ENCODE results near the gene TRIP13. TPM values are rescaled to one million over a fixed set of nuclear protein-coding genes. Genes with fewer than 3 reads are reported as not detected.

Gene TRIP13
- polyA plus RNA-seq, 1 donor from 2014 or later = 1.6 TPM

DNA sequence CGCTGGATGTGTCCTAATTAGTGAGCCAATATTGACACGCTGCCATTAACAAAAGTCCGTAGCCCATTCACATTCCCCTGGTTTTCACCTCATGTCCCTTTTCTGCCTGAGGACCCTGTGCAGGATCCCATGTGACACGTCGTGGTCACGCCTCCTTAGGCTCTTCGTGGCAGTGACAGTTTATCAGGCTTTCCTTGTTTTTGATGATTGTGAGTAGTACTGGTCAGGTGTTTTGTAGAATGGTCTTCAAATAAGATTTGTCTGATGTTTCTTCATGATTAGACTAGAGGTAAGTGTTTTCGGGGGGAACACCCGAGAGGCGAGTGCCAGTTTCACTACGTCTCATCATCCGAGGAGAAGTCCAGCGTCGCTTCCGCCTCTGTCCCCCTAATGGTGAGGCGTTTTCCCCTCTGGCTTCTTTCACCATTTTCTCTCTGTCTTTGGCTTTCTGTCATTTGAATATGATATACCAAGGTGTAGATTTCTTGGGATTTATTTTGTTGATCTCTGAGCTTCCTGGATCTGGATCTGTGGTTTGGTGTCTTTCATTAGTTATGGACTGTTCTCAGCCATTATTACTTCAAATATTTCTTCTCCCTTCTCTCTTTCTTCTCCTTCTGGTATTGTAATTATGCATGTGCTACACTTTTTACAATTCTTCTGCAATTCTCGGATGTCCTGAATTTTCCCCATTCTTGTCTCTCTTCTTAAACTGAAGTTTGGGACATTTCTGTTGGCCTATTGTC is 57.3 kb downstream of the TRIP13 start:
- peaks cover 0 to 7% (median 5%) of the 10 kb centered on the region in 3 donors for H3K9me3 Mint-ChIP-seq
- peak overlapping the region in 1 of 4 donors; percentile 23 for H3K4me3 Mint-ChIP-seq
- H3K27me3 Mint-ChIP-seq = peaks cover 51% of the 10 kb centered on the region
- no peaks in the 10 kb centered on the region for H3K36me3 Mint-ChIP-seq
- H3K4me1 Mint-ChIP-seq = peaks cover 0 to 8% (median 3%) of the 10 kb centered on the region in 3 donors
- no peak overlapping the region for H3K27ac Mint-ChIP-seq

DNA sequence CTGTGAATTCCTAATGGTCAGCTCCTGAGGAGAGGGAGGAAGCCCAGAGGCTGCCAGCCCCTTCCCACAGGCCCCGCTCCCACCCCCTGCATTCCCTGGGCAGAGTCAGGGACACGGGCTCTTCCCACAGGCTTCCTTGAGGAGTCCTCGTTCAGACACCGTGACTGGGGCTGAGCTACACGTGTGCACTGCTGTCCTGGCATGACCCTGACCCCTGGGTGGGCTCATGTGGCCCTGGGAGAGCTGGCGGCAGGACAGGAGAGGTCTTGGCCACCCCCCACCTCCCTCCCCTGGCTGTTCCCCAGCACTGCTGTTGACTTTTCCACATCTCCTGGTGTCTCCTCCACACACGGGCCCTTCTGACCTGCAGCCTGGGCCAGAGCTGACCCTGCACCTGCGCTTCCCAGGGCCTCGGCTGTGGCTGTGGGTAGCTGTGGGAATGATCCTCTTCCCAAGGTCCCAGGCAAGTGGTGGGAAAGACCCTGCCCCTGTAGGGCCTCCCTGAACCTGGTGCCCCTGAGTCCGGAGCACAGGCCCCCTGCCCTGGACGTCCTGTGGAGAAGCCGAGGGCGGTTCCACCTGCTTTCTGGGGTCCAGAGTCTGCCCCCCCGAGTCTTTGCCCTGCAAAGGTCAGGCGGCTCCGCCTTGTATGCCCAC is 59.4 kb downstream of the TRIP13 start:
- no peaks in the 10 kb centered on the region for H3K36me3 Mint-ChIP-seq
- H3K4me3 Mint-ChIP-seq = peak overlapping the region in 1 of 4 donors; percentile 63
- peaks cover 0 to 7% (median 5%) of the 10 kb centered on the region in 3 donors for H3K9me3 Mint-ChIP-seq
- H3K27me3 Mint-ChIP-seq = peaks cover 53% of the 10 kb centered on the region
- H3K4me1 Mint-ChIP-seq = peaks cover 0 to 8% (median 3%) of the 10 kb centered on the region in 3 donors
- H3K27ac Mint-ChIP-seq = no peak overlapping the region

DNA sequence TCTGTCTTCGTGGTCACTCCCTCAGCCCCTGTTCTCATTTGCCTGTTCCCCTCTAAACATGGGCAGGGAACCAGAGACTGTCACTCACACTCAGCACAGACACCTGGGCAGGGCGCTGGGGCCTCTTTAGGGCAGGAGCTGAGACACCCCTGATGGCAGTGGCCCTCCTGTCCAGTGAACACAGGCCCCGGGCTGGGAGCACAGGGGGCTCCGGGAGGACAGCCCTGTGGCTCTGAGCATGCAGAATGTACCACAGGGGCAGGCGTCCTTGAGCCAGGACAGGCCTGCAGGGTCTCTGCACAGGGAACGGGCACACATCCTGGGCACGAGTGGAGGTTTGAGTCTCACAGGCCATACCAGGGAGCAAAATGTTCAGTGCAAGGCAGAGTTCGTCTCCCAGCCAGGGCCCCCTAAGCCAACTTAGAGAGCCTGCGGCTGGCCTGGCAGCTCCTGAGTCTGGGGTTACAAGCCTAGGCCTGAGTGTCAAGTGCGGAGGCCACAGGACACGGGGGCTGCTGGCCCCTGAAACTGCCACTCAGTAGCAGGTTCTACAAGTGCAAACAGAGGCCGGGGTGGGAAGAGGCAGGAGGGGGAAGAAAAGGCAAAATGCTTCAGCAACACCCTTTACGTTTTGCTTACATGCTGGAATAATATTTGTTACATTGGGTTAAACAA is 60.0 kb downstream of the TRIP13 start:
- Mint-ChIP-seq H3K36me3 (no peaks in the 10 kb centered on the region), H3K9me3 (peaks cover 0 to 7% (median 5%) of the 10 kb centered on the region in 3 donors), H3K4me3 (no peak overlapping the region), H3K27ac (no peak overlapping the region), H3K4me1 (peaks cover 0 to 8% (median 3%) of the 10 kb centered on the region in 3 donors), H3K27me3 (peaks cover 53% of the 10 kb centered on the region)

DNA sequence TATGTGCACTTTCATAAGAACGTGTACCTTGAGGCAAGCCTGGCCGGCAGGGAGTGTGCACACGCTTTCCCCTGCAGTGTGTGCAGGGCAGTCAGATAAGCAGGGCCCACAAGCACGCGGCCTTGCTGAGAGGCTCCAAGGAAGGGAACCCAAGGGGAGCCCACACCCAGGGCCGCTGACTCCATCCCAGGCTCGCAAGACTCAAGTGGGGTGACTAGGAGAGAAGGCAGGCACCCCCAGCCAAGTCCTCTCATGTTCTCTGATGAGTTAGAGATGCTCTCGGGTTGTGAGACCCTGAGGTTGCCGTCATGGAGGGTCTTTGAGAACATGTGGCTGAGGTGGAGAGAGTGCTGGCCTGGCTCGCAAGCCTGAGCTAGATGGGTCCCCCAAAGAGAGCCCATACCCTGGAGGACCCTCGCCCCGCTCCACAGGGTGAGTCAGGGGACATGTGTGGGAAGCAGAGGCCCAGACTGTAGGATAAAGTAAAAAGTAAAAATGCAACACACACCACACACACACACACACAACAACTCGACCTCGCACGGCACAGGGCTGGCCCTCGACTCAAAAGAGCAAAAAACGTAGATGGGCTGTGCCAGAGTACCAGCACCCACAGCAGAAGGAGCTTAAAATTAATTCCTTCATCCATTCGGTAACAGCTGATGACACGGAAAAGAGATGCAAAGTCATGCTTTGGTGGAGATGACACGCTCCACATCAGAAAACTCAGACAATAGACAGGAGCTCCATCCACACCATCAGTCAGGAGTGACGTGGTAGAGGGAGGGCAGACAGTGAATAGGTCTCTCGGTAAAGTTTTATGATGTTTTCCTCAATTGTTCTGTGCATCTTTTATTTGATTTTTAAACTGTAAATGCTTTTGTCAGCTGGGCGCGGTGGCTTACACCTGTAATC is 61.1 kb downstream of the TRIP13 start:
- H3K4me1 Mint-ChIP-seq = peaks cover 0 to 6% (median 3%) of the 10 kb centered on the region in 3 donors
- H3K4me3 Mint-ChIP-seq = peak overlapping the region in 1 of 4 donors; percentile 23
- H3K36me3 Mint-ChIP-seq = no peaks in the 10 kb centered on the region
- H3K27ac Mint-ChIP-seq = peak overlapping the region in 1 of 3 donors; percentile 87
- H3K9me3 Mint-ChIP-seq = peaks cover 0 to 7% (median 5%) of the 10 kb centered on the region in 3 donors
- H3K27me3 Mint-ChIP-seq = peaks cover 59% of the 10 kb centered on the region

DNA sequence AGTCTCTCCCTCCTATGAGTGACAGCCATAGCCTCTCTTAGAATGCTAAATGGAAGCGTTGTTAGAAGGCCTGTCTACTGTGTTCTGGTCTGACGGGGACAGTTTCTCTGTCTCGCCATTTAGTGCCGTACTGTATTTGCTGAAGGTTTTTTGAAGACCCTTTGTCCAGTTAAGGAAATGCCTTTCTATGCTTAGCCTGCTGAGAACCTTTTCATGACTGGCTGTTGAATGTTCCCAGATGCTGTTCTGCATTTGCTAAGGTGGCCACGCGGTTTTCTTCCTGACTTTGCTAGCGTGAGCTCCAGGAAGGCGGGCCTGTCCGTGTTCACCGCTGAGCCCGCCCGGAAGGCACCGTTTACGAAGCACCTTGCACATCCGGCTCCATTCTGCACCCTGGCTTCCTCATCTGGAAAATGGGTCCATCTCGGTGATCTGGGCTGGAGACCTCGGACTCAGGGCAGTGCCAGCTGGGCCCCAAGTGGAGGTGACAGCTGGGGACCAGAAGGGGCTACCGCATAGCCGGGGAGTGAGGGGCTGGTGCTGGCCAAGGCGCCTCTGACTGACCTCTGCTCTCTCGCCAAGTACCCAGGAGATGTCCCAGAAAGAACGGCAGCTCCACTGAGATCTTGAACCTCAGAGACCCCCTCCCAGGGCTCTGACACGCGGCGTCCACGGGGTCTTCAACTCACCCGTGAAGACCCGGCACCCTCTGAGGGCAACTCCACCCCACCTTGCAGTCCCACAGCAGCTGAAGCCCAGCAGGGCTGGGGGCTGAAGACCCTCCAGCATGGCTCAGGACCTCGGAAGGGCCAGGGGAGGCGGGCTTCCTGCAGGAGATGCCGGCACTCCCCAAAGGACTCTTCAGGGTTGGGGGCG is 63.4 kb downstream of the TRIP13 start:
- H3K4me1 Mint-ChIP-seq = no peaks in the 10 kb centered on the region
- no peaks in the 10 kb centered on the region for H3K36me3 Mint-ChIP-seq
- peaks cover 59% of the 10 kb centered on the region for H3K27me3 Mint-ChIP-seq
- H3K9me3 Mint-ChIP-seq = no peaks in the 10 kb centered on the region
- H3K27ac Mint-ChIP-seq = no peak overlapping the region
- H3K4me3 Mint-ChIP-seq = no peak overlapping the region

- Mint-ChIP-seq H3K27me3 (peaks cover 61% of the 10 kb centered on the region), H3K4me3 (peak overlapping the region in 1 of 4 donors; percentile 63)
Measured at GRCh38 chr5:956941-957747, 64.5 kb downstream of the TRIP13 start.

DNA sequence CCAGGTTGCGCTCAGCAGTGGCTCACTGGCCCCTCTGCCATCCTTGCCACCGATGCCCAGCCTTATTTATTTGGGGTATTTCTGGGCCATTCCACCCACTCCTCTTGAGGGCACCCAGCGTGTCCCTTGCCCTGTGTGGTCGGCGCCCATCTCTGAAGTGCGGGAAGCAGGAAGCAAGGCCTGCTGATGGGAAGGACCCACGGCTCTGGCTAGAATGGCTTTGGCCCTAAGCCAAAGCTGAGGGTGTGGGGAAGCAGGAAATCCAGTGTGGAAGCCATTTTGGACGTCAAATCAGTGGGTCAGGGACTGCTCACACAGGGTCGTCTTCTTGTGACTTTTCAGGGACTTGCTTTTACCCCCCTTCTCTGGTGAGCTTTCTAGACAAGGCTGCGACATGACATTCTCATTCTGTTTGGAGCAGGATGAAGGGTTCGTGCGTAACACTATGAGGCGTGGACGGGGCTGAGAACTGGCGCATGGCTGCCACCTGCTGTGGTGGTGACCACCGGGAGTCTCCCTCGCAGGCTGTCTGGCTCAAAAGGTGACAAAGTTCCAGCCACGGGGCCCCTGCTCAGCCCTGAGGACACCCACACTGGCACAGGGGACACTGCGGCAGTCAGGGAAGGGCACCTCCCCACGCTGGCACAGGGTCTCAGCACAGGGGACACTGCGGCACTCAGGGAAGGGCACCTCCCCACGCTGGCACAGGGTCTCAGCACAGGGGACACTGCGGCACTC is 65.2 kb downstream of the TRIP13 start:
- Mint-ChIP-seq H3K4me1 (no peaks in the 10 kb centered on the region), H3K27ac (peak overlapping the region in 1 of 3 donors; percentile 46), H3K9me3 (no peaks in the 10 kb centered on the region), H3K27me3 (peaks cover 61% of the 10 kb centered on the region), H3K4me3 (peak overlapping the region in 2 of 4 donors; percentile 47 to 63), H3K36me3 (no peaks in the 10 kb centered on the region)

More at GRCh38 chr5:956941-957747, 64.5 kb downstream of the TRIP13 start:
- Mint-ChIP-seq H3K27ac (no peak overlapping the region), H3K4me1 (no peaks in the 10 kb centered on the region), H3K9me3 (no peaks in the 10 kb centered on the region), H3K36me3 (no peaks in the 10 kb centered on the region)

DNA sequence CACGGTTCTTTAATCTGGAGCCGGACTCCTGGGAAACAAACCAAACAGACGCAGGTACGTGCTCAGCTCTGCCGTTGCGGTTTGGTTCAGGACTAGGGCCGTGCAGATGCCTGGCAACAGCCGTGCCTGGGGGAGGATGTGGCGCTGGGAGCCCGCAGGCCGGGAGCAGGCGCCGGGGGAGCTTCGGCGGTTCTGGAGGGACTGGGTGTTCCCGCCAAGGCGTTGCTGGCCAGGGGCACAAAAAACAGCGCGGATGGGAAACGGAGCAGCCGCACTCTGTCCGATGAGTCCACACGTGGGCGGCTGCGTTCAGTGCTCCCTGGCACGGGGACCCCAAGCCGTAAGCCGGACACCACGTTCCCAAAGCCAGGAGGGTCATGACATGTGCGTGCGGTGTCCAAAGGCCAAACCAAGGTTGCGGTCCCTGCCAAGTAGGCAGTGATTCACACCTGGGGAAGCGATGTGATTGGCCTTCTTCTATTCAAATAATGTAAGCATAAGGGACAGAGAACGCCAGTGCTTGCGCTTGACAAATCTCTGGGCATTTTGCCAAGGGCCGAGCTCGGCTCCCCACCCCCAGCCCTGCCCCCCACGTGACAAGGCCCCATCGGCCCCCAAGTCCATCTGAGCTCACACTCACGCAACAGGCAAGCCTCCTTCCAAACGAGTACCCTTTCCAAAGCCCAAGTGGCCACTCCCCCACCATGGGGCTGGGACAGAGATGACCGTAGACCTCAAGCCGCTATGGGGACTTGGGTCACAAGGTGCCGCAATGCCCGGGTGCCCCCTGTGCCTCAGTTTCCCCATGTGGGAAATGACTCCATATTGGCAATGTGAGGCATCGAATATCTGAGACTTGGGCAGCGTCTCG is 66.3 kb downstream of the TRIP13 start:
- H3K36me3 Mint-ChIP-seq = no peaks in the 10 kb centered on the region
- H3K9me3 Mint-ChIP-seq = no peaks in the 10 kb centered on the region
- peaks cover 61% of the 10 kb centered on the region for H3K27me3 Mint-ChIP-seq
- peaks cover 0 to 5% (median 0%) of the 10 kb centered on the region in 3 donors for H3K4me1 Mint-ChIP-seq
- no peak overlapping the region for H3K27ac Mint-ChIP-seq
- H3K4me3 Mint-ChIP-seq = no peak overlapping the region

DNA sequence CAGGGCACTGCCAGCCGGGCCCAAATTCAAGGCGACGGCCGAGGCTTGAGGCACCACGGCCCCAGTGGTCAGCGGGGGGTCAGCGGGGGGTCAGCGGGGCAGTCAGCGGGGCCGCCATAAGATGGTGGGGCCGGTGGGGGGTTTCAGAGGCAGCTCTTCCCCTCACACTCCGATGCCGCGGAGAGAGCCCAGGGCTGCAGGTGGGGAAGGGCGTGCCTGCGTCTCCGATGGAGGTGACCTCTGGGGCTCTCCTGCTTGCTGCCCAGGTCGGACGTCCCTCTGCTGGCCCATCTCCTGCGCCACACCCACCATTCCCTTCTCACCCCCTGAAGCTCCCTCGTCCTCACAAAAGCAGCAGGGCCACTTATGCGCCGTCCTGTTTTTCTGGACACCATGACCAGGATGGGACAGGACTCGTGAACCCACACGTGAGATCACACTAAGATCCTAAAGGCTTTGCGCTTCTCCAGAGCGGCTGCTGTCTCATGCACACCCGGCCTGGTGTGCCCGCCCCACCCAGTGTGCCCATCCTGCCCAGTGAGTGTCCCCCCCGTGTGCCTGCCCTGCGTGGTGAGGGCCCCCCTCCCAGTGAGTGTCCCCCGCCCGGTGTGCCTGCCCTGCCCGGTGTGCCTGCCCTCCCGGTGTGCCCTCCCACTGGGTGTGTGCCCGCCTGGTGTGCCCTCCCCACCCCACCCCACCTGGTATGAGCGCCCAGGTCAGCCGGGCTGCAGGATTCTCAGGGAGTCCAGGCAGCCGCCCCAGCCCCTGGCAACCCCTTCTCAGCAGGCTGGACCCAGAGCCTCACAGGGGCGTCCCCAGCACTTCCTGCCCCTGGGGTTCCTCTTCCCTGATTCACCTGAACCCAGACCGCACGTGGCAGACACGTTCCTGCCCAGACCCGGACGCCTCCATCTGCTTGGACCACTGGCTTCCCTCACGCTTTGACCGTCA is 67.2 kb downstream of the TRIP13 start:
- H3K27ac Mint-ChIP-seq = no peak overlapping the region
- peaks cover 0 to 10% (median 0%) of the 10 kb centered on the region in 3 donors for H3K4me1 Mint-ChIP-seq
- H3K9me3 Mint-ChIP-seq = no peaks in the 10 kb centered on the region
- H3K4me3 Mint-ChIP-seq = no peak overlapping the region
- H3K27me3 Mint-ChIP-seq = peaks cover 58% of the 10 kb centered on the region
- no peaks in the 10 kb centered on the region for H3K36me3 Mint-ChIP-seq

DNA sequence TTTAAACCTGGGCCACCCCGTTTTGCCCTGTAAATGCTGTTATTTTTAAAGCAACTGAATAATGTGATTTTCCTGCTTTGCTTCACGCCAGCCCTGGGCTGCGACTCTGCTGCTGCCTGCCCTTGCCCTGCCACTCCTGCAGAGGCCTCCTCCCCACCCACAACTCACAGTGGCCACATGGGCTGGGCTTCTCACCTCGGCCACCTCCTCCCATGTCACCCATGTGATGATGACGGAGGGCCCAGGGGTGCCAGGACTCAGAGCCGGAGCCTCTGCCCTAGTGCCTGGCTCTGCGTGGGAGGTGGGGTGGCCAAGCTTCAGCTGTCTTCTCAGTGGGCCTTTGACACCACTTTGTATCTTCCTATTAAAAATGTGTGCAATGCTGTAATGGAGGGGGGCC is 67.9 kb downstream of the TRIP13 start:
- H3K27ac Mint-ChIP-seq = no peak overlapping the region
- no peaks in the 10 kb centered on the region for H3K36me3 Mint-ChIP-seq
- peaks cover 59% of the 10 kb centered on the region for H3K27me3 Mint-ChIP-seq
- H3K4me1 Mint-ChIP-seq = peaks cover 0 to 10% (median 2%) of the 10 kb centered on the region in 3 donors
- H3K4me3 Mint-ChIP-seq = no peak overlapping the region
- no peaks in the 10 kb centered on the region for H3K9me3 Mint-ChIP-seq

All from IgD-negative memory B cell (primary cell).